NCI-H1048 (cell line): ENCODE data around the gene ARL4D.
A peak's percentile ranks its signal among the peaks of the same experiment; 100 is the strongest.
"Not testable (repeated sequence)": the region's sequence is repeated elsewhere in the genome, so short reads cannot be mapped to it uniquely, and the experiment has no call there.

Experiments used
- DNase-seq: peaks from one replicate; lab custom pipeline; 2025; lab: John Stamatoyannopoulos, UW

ARL4D gene

DNA sequence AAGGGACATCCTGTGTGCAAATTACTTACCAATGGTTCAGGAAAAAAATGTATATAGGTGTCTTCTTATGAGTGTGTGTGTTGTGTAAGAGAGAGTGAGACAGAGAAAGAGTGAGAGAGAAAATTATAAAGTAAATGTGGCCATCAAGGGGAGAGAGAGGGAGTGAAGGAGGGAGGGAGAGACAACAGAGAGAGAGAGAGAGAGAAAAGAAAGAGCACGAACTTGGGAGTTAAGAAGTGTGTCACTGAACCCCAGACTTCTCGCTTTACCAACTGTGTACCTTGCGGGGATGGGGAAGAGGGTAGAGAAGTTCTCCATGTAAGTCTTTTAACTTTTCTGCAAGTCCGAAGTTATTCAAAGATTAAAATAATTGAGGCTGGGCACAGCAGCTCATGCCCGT lies 28.8 kb upstream of the ARL4D start:
- DNase-seq = no peak

DNA sequence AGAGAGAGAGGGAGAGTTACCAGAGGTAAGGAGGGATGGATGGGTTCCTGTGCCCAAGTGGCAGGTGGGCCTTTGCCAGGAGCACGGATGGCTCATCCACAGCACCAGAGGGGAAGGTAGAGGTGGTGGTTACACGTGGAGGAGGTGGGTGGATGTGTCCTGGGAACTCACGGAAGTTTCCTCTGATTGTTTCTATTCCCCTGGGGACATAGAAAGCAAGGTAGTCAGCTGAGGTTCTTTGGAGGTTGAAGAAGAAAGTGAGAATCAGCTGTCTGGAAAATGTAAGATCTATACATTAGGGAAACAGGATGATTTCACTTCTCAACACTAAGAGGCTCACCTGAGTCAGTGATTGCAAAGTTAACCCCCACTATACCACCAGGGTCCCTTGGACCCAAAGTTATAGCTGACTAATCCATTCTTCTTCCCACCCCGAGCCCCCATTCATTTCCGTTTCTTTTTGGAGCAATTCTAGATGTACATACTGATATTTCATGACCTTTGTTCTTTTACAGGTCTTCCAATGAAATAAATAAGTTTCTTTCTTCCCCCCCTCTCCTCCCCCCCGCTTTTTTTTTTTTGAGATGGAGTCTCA lies 27.5 kb upstream of the ARL4D start:
- no peak for DNase-seq

- DNase-seq = no peak
Observed at GRCh38 chr17:43372273-43372911, 26.4 kb upstream of the ARL4D start.

- DNase-seq = no peak
Observed at GRCh38 chr17:43373356-43373755, 25.4 kb upstream of the ARL4D start.

DNA sequence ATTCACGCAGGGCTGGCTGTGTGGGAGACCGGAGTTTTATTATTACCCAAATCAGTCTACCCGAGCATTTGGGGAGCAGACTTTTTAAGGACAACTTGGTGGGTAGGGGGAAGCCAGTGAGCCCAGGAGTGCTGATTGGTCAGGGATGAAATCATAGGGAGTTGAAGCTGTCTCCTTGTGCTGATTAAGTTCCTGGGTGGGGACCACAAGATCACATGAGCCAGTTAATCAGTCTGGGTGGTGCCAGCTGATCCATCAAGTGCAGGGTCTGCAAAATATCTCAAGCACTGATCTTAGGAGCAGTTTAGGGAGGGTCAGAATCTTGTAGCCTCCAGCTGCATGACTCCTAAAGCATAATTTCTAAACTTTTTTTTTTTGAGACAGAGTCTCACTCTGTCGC lies 22.9 kb upstream of the ARL4D start:
- DNase-seq = not testable (repeated sequence)

- no peak for DNase-seq
Observed at GRCh38 chr17:43377056-43377810, 21.6 kb upstream of the ARL4D start.

DNA sequence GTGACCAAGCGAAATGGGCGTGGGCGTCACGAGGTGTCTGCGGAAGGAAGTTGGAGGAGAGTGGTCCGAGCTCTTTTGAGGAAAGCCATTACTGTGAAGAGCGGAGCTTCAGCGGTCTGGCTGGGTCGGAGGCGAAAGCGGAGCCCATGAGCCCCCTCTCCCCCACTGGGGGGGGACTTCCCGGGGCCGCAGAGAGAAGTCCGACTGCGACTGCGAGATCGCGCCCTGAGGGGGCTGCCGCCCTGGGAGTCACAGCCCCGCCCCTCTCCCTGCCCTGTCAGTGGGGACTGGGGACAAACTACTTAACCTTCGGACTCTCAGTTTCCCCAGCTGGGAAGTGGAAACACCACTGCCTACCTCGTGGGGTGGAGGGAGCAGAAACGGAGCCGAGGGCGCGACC lies 20.0 kb upstream of the ARL4D start:
- no peak for DNase-seq

DNA sequence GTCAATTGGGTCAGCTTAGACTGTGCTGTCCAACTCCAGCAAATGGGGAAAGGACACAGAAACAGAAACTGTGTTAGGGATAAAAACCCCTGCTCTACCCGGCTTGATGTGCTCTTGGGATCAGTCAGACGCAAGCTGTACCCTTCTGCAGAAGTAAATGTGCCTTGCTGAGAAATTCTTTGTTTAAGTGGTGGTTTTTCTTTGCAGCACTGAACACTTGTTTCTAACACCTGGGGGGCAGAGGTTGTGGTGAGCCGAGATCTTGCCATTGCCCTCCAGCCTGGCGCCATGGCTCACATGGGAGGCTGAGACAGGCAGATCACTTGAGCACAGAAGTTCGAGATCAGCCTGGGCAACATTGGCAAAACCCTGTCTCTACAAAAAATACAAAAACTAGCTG lies 18.5 kb upstream of the ARL4D start:
- no peak for DNase-seq

GRCh38 chr17:43381204-43381603 lies 17.6 kb upstream of the ARL4D start:
- no peak for DNase-seq

GRCh38 chr17:43381621-43382020 lies 17.2 kb upstream of the ARL4D start:
- DNase-seq = no peak

GRCh38 chr17:43382776-43383175 lies 16.0 kb upstream of the ARL4D start:
- DNase-seq = no peak

DNA sequence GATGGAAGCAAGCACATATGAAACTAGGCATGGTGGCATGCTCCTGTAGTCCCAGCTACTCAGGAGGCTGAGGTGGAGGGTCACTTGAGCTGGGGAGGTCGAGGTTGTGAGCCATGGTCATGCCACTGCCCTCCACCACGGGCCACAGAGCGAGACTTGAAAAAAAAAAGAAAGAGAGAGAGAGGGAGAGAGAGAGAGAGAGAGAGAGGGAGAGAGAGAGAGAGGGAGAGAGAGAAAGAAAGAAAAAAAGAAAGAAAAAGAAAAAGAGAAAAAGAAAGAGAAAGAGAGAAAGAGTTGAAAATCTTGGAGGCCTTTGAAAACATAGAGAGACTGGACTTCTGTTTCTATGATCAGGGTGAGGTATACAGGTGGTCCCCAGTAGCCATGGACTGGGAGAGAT lies 15.4 kb upstream of the ARL4D start:
- DNase-seq = no peak

DNA sequence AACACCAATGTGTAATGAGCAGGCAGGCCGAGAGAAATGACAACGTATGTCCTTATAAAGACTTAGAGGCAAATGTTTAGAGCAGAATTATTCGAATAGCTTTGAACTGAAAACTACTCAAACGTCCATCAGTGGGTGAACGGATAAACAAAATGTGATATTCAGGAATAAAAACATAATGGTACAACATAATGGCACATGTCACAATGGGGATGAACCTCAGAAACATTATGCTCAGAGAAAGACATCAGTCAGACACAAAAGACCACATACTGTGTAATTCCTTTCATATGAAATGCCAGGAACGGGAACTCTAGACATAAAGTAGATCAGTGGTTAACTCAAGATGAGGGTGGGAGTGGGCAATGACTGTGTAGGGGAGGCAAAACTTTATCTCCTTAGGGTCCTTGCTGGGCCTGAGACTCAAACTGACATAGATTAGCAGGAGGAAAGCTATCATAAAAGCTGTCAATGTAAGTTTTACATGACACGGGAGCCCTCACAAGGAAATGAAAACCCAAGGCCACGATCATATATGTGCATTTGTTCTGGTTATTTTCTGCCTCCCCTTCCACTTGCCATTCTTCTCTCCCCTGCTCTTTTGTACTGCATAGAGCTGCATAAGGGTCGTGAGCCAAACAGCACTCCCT lies 14.8 kb upstream of the ARL4D start:
- DNase-seq = no peak

DNA sequence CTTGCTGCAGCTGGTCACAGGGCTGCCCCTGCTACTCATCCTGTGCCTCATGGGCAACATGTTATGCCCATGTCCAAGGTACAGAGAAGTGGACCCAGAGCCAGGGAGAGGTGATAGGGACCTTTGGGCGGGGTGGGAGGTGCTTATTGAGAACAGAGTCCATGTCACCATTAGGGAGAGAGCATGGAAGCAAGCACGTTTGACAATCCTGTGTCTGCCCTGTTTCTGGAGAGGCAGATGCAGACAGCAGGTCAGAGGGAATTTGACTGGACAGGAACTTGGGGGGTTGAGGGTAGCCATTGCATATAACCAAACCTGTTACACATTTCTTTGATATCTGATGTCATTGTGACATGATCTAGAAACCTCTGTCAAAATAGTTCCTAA lies 14.3 kb upstream of the ARL4D start:
- DNase-seq = no peak

- no peak for DNase-seq
Observed at GRCh38 chr17:43385046-43385831, 13.6 kb upstream of the ARL4D start.

DNA sequence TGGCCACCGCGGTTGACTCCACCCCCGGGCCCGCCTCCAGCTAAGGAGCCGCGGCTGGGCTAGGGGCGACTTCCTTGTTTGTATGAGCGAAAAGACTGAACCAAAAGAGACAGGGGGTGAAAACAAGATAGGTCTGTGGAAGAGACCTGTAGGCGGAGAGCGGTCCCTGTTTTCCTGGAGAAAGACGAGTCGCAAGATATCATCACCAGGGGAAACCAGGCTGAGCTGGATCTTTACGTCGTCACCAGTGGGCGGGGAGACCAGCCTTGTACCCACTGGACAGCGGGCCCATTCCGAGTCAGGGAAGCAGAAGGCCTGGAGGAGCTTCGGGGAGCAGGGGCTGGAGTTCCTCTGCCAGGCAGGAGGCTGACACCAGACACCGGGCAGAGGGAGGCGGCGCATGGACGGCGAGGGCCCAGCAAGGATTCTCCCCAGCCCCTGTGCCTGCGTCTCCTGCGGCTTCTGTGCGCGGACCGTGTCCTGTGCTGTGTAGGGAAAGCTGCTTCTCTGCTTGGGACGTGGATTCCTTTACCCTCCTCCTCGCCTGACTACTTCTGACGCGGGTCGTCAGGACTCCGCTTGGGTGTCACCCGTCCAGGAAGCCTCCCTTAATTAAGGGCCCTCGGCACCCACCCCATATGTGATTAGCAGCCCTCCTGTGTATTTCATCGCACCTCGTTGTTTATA lies 10.3 kb upstream of the ARL4D start:
- peak; percentile 77 for DNase-seq

GRCh38 chr17:43389046-43389947 lies 9.5 kb upstream of the ARL4D start:
- DNase-seq = peak; percentile 35

- no peak for DNase-seq
Observed at GRCh38 chr17:43392397-43392796, 6.4 kb upstream of the ARL4D start.

GRCh38 chr17:43393944-43394482 lies 4.8 kb upstream of the ARL4D start:
- peak; percentile 37 for DNase-seq

DNA sequence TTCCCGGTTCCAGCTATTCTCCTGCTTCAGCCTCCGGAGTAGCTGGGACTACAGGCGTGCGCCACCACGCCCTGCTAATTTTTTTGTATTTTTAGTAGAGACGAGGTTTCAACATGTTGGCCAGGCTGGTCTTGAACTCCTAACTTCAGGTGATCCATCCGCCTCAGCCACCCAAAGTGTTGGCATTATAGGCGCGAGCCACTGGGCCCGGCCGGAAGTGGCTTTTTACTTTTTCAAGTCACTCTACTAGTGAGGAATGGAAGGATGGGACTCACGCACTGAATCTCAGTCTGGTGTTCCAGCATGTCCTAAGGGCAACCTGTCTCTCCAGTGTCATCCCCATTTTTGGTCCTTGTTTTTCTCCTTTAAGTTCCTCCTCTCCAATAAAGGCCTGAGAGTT lies 4.1 kb upstream of the ARL4D start:
- DNase-seq = not testable (repeated sequence)
